IPS-20b (cell line): ENCODE measurements around the gene OLAH.

Source experiments
- H3K27ac ChIP-seq: one replicate; pipeline ENCODE4 v1.5.1; 2013; ENCODE audit warnings: low read length
- H3K27me3 ChIP-seq: 2 replicates; pipeline ENCODE4 v1.6.1; 2013; ENCODE audit warnings: mild to moderate bottlenecking, low read length, inconsistent platforms; ENCODE audit not compliant: insufficient read depth
- H3K36me3 ChIP-seq: 2 replicates; pipeline ENCODE4 v1.6.1; 2013; ENCODE audit warnings: low read depth, mild to moderate bottlenecking, inconsistent platforms, low read length, moderate library complexity; ENCODE audit not compliant: insufficient read depth
- H3K4me1 ChIP-seq: 2 replicates; pipeline ENCODE4 v1.6.1; 2013; ENCODE audit warnings: mild to moderate bottlenecking, control low read depth, inconsistent platforms, low read length, moderate library complexity; ENCODE audit not compliant: insufficient read depth
- H3K4me3 ChIP-seq: 2 replicates; pipeline ENCODE4 v1.5.1; 2013; ENCODE audit warnings: mild to moderate bottlenecking, low read length, inconsistent platforms
- H3K9ac ChIP-seq: 2 replicates; pipeline ENCODE4 v1.6.1; 2013; ENCODE audit warnings: low read depth, mild to moderate bottlenecking, inconsistent platforms, low read length, moderate library complexity
- H3K9me3 ChIP-seq: 2 replicates; pipeline ENCODE4 v1.6.1; 2013; ENCODE audit warnings: mild to moderate bottlenecking, low read depth, low read length, inconsistent platforms; ENCODE audit not compliant: insufficient read depth

OLAH gene

DNA sequence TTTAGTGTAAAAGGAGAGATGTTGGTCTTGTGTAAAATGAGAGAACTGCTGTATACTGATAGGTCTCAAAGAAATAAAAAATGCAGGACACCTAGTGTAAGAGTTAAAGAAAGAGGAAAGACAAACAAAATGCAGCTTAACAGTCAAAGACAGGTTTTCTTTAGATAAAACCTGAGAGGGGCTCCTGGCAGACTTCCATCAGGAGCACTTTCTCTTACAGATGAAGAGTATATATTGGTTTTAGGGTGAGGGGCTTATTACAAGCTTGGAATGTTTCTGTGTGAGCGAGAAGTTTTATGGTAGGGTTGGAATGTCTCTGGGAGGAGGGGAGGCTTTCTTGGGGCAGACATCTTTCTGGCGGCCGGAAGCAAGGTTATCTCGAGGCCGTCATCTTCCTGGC is 28.6 kb downstream of the OLAH start:
- H3K36me3 ChIP-seq: peaks cover 7% of the 10 kb centered on the region; the same call in 1 of the 2 replicates
- H3K9ac ChIP-seq: no peak overlapping the region
- H3K27ac ChIP-seq: no peak overlapping the region
- H3K4me3 ChIP-seq: no peak overlapping the region
- H3K4me1 ChIP-seq: no peaks in the 10 kb centered on the region
- peaks cover 17% of the 10 kb centered on the region; the same call in 1 of the 2 replicates for H3K9me3 ChIP-seq
- H3K27me3 ChIP-seq: no peaks in the 10 kb centered on the region

GRCh38 chr10:15075421-15075820 is 31.7 kb downstream of the OLAH start:
- Histone ChIP-seq H3K27ac (no peak overlapping the region), H3K9me3 (peaks cover 17% of the 10 kb centered on the region; the same call in 1 of the 2 replicates), H3K4me1 (no peaks in the 10 kb centered on the region), H3K27me3 (no peaks in the 10 kb centered on the region), H3K4me3 (no peak overlapping the region), H3K9ac (no peak overlapping the region), H3K36me3 (peaks cover 7% of the 10 kb centered on the region; the same call in 1 of the 2 replicates)

GRCh38 chr10:15083674-15084501 is 40.1 kb downstream of the OLAH start:
- H3K4me3 ChIP-seq: peak overlapping the region; percentile 59
- no peak overlapping the region for H3K27ac ChIP-seq
- H3K27me3 ChIP-seq: no peaks in the 10 kb centered on the region
- H3K4me1 ChIP-seq: peaks cover 11% of the 10 kb centered on the region; the same call in 1 of the 2 replicates
- no peaks in the 10 kb centered on the region for H3K9me3 ChIP-seq
- H3K36me3 ChIP-seq: no peaks in the 10 kb centered on the region
- H3K9ac ChIP-seq: peak overlapping the region; percentile 68; the same call in 1 of the 2 replicates

DNA sequence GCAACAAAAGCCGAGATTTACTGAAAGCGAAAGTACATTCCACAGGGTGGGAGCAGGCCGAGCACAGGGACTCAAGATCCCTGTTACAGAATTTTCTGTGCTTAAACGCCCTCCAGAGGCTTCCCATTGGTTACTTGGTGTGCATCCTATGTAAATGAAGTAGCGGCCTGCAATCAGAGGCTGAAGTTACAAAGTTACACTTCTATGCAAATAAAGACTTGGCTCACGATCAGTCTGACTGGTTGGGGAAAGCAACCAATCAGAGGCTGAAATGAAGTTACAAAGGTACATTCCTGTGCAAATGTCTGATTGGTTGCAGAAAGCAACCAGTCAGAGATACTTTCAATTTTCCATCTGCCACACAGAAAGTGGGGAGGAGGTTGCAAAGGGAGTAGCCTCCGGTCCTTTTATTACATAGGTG is 40.8 kb downstream of the OLAH start:
- Histone ChIP-seq H3K4me3 (peak overlapping the region; percentile 59), H3K27ac (no peak overlapping the region), H3K9ac (peak overlapping the region; percentile 68; the same call in 1 of the 2 replicates), H3K27me3 (no peaks in the 10 kb centered on the region), H3K4me1 (peaks cover 11% of the 10 kb centered on the region; the same call in 1 of the 2 replicates), H3K36me3 (no peaks in the 10 kb centered on the region), H3K9me3 (no peaks in the 10 kb centered on the region)

- no peaks in the 10 kb centered on the region for H3K27me3 ChIP-seq
- H3K9me3 ChIP-seq: no peaks in the 10 kb centered on the region
- H3K27ac ChIP-seq: no peak within 1 kb of the TSS
- H3K4me1 ChIP-seq: peaks cover 11% of the 10 kb centered on the region; the same call in 1 of the 2 replicates
- peak within 1 kb of the TSS; percentile 67; the same call in 1 of the 2 replicates for H3K9ac ChIP-seq
- H3K4me3 ChIP-seq: peak within 1 kb of the TSS; percentile 81
- H3K36me3 ChIP-seq: no peaks in the 10 kb centered on the region
Measured at GRCh38 chr10:15088428-15089261, 44.9 kb downstream of the OLAH start, which contains the start of gene ACBD7. Gene ACBD7 (minus strand): TSS chr10:15088776. CDS start chr10:15088728, 48 bp downstream.

DNA sequence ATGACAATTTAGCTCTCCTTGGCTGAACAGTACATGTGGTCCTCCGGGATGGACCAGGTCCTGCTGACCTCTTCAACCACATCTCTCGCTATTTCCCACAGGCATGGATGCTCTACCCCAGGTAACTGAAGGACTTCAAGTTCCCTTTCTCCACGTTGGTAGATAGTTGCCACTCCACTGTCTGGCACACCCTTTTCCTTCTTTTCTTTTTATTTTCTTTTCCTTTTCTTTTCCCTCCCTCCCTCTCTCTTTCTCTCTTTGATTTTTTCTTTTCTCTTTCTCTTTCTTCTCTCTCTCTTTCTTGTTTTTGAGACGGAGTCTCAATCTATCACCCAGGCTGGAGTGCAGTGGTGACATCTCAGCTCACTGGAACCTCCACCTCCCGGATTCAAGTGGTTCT is 47.7 kb downstream of the OLAH start:
- Histone ChIP-seq H3K27me3 (no peaks in the 10 kb centered on the region), H3K27ac (no peak overlapping the region), H3K9me3 (no peaks in the 10 kb centered on the region), H3K9ac (no peak overlapping the region), H3K4me3 (no peak overlapping the region), H3K4me1 (no peaks in the 10 kb centered on the region), H3K36me3 (no peaks in the 10 kb centered on the region)

DNA sequence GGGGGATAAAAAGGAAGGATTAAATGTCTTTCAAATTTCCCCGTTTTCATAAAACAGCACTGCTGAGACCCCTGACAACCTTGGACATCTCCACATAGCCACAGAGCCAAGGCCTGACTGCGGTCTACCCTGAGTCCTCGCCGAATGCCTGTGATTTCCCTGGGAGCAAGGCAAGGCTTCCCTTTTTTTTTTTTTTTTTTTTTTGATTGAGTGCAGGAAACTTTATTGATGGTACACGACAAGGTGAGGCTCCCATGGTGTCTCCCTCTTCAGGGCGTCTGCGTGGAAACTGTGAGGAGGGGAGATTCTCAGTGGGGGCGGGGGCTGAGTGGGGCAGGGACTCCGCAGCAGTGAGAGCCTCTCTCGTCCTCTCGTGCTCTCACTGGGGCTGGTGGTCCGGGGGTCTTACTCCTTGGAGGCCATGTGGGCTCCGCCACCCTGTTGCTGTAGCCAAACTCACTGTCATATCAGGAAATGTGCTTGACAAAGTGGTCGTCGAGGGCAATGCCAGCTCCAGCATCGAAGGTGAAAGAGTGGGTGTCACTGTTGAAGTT is 49.2 kb downstream of the OLAH start:
- Histone ChIP-seq H3K36me3 (no peaks in the 10 kb centered on the region), H3K9ac (no peak overlapping the region), H3K27ac (no peak overlapping the region), H3K9me3 (no peaks in the 10 kb centered on the region), H3K4me3 (no peak overlapping the region), H3K4me1 (no peaks in the 10 kb centered on the region), H3K27me3 (no peaks in the 10 kb centered on the region)

GRCh38 chr10:15096661-15097010 is 52.9 kb downstream of the OLAH start:
- Histone ChIP-seq H3K4me1 (no peaks in the 10 kb centered on the region), H3K27ac (no peak overlapping the region), H3K27me3 (no peaks in the 10 kb centered on the region), H3K9ac (peak overlapping the region; percentile 94; the same call in 1 of the 2 replicates), H3K9me3 (no peaks in the 10 kb centered on the region), H3K4me3 (peak overlapping the region; percentile 98), H3K36me3 (peaks cover 11% of the 10 kb centered on the region)

DNA sequence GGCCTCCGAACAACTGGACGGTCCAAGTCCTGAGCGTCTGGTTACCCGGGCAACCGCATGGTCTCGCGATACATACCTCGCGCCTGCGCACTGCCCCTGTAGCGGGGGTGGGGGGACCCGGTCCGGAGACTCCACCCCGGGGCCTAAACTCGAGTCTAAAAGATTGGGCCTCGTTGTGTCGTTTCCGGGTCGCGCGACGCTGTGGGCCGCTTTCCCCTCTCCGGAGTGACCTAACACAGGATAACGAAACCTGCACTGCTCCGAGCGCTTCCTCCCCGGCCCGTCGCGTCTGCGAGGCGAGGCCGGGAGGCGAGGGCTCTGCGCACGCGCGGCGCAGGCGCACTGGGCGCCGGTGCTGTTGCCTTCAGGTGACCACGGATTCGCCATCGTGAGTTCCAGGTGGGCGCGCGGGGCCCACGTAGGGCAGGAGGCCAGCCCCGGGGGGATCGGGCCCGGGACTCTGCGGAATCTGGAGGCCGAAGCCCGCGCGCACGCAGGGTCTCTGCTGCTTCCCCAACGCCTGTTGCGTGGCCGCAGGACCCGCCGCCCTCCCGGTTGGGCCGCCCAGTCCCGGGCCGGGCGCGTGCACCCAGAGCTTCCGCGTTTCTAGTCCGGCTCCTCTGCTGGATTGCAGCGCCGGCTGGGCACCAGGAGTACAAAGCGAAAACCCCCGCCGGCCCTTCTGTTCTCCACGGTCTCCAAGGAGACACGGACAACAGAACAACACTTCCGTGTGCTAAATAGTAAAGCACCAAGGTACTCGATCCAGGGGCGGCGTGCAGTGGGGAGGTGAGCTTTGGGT is 53.5 kb downstream of the OLAH start, which contains the start of gene RPP38:
RPP38 (plus strand) TSS at position 345 of the 802 bp plus-strand sequence. CDS start 5,960 bp downstream, outside the sequence.
- H3K27ac ChIP-seq: peak within 1 kb of the TSS; percentile 96
- H3K36me3 ChIP-seq: peaks cover 17% of the 10 kb centered on the region
- no peaks in the 10 kb centered on the region for H3K9me3 ChIP-seq
- H3K4me3 ChIP-seq: peak within 1 kb of the TSS; percentile 98
- peak within 1 kb of the TSS; percentile 94 for H3K9ac ChIP-seq
- no peaks in the 10 kb centered on the region for H3K4me1 ChIP-seq
- no peaks in the 10 kb centered on the region for H3K27me3 ChIP-seq

- Histone ChIP-seq H3K27me3 (no peaks in the 10 kb centered on the region), H3K36me3 (peaks cover 43% of the 10 kb centered on the region), H3K27ac (no peak overlapping the region), H3K4me3 (no peak overlapping the region), H3K9ac (0 out of 2 replicates have a peak overlapping the region, but pooled peaks have one; percentile 25), H3K9me3 (no peaks in the 10 kb centered on the region), H3K4me1 (no peaks in the 10 kb centered on the region)
Measured at GRCh38 chr10:15099886-15100285, 56.1 kb downstream of the OLAH start.

DNA sequence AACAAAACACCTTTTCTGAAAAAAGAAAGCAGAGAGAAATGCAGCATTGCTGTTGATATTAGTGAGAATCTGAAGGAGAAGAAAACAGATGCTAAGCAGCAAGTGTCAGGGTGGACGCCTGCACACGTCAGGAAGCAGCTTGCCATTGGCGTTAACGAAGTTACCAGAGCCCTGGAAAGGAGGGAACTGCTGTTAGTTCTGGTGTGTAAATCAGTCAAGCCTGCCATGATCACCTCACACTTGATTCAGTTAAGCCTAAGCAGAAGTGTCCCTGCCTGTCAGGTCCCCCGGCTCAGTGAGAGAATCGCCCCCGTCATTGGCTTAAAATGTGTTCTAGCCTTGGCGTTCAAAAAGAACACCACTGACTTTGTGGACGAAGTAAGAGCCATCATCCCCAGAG is 59.8 kb downstream of the OLAH start:
- no peaks in the 10 kb centered on the region for H3K27me3 ChIP-seq
- H3K27ac ChIP-seq: no peak overlapping the region
- peaks cover 65% of the 10 kb centered on the region for H3K36me3 ChIP-seq

More for the DNA sequence above, 59.8 kb downstream of the OLAH start:
- H3K4me1 ChIP-seq: no peaks in the 10 kb centered on the region
- H3K9ac ChIP-seq: no peak overlapping the region
- H3K9me3 ChIP-seq: no peaks in the 10 kb centered on the region
- no peak overlapping the region for H3K4me3 ChIP-seq
